HG02970 (cell line): ENCODE data around the gene ETDA.
"Not testable (repeated sequence)": the region's sequence is repeated elsewhere in the genome, so short reads cannot be mapped to it uniquely, and the experiment has no call there.

ENCODE experiments used
- ATAC-seq: cut with Tn5 transposase; IDR thresholded peaks from one replicate; pipeline ENCODE4 v1.9.1; 2021; ENCODE audit warnings: mild to moderate bottlenecking, moderate library complexity, moderate number of reproducible peaks; ENCODE audit not compliant: unreplicated experiment, low FRiP score

ETDA gene

DNA sequence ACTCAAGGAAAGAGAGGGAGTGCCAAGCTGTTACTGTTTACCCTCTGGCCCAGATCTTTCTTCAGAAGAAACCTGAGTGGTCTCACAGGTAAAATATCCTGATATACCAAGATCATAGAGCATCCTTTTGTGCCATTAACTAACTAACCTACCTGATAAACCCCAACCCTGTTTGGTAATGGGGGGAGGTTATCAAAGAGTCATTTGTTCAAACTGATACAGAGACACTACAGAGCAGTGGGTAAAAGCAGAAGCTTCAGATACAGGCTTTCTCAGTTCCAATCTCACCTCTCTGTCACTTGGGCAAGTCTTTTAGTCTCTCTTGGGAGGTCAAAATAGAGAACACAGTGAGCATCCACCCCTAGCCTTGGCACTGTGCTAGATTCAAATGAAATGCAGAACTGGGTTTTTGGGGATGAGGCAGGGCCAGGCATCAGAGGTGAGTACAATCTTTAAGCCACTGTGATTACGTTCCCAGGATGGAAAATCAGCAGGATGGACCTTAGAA lies at the start of gene ETDA:
TSS of gene ETDA (plus strand) at position 51 of the 508 bp plus-strand sequence. CDS start 1,216 bp downstream, outside the sequence.
- ATAC-seq, result not testable (repeated sequence)

DNA sequence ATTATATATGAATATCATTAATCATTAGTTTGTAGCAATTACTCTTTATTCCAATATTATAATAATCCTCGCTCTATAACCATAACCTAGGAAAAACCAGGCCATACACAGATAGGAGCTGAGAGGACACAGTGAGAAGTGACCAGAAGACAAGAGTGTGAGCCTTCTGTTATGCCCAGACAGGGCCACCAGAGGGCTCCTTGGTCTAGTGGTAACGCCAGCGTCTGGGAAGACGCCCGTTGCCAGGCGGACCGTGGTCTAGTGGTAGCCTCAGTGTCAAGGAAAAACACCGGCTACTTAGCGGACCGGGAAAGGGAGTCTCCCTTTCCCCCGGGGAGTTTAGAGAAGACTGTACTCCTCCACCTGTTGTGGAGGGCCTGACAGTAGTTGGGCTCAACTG lies 45.4 kb upstream of the ETDA start:
- ATAC-seq, result not testable (repeated sequence)

DNA sequence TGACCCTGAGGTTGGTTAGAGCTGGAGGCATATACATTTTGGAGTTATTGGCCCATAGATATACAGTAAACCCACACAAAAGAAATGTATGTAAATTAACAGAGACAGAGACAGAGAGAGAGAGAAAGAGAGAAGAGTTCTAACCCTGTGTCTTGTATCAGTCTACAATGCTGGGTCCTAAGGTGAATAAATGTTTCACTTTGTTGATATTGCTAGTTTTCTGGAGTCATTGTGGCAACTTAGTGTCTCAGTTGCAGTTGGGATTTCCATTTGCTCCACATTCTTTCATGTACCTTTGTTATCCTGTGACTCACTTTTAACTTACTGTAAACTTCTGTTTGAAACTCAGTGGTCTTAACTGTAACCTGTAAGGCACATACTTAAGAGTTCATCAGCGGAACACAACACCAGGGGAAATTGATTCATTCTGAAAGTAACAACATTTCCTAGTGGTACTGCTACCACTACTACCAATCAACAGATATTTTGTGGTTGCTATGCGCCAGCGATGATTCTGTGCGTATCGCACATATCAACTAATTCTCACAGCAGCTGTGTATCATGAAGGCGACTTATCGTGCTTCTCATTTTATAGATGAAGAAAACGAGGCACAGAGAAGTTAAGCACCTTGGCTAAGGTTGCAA lies 38.5 kb upstream of the ETDA start:
- no peak for ATAC-seq

DNA sequence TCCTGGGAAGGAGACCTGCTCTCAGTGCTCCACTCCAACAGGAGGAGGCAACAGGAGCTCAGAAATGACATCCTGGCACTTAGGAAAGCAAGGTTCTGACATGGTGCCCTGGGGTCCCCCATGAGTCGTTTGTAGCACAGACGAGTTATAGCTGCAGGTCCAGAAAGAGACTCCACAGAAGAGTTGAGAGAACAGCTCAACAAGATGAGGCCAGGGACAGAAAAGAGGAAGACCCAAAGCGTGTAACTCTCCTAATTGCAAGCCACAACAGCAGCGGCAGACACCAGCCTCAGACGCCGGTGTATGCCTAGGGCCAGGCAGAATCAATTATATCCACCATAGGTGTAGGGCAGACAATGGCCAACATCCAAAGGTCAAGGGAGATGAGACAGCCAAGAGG lies 5.9 kb upstream of the ETDA start:
- ATAC-seq, result not testable (repeated sequence)

DNA sequence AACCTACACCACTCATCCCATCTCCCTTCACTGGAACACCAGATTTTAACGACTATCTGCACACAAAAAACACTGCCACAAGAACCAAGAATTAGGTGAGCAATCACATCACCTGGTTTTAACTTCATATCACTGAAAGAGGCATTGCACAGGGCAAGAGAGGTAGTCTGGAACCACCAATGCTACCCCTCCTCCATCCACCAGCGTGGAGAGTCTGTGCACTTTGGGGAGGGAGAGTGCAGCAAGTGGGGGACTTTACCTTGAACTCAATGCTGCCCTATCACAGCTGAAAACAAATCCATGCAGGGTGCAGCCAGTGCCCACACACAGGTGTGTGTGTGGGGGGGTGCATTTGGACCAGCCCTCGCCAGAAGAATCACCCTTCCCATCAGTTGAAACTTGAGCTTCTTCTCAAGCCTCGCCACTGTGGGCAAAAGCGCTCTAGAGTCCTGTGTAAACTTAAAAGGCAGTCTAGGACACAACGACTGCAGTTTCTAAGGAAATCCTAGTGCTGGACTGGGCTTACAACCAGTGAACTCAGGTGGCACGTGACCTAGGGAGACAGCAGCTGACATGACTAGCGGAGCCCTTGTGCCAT lies 4.3 kb downstream of the ETDA start:
- not testable (repeated sequence) for ATAC-seq

DNA sequence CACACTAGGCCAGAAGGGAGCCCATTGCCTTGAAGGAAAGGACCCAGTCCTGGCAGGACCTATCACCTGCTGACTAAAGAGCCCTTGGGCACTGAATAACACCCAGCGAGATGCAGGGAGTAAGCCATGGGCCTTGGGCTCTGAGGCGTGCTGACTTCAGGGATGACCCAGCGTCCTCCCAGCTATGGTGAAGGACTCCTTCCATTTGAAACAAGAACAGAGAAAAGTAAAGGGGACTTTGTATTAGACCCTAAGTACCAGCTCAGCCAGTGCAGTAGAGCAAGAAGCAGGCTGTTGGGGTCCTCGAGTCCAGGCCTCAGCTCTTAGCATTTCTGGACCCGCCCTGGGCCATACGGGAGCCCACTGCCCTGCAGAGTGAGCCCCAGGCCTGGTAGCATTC lies 5.1 kb downstream of the ETDA start:
- no peak for ATAC-seq

DNA sequence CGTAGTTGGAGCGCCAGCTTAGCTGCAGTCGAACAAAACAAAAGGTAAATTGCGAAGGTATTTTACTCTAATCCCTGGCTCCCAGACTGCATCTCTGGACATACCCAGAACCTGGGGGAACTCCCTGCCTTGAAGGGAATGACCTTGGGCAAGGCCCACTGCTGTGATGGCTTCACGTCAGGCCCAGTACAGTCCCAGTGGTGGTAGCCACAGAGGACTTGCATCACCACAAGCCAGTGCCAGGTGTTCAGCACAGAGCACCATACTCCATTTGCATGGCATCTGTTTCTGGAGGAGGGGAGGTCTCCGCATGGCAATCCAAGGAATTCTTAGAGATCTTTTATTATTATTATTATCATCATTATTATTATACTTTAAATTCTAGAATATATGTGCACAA lies 5.6 kb downstream of the ETDA start:
- ATAC-seq, result no peak

DNA sequence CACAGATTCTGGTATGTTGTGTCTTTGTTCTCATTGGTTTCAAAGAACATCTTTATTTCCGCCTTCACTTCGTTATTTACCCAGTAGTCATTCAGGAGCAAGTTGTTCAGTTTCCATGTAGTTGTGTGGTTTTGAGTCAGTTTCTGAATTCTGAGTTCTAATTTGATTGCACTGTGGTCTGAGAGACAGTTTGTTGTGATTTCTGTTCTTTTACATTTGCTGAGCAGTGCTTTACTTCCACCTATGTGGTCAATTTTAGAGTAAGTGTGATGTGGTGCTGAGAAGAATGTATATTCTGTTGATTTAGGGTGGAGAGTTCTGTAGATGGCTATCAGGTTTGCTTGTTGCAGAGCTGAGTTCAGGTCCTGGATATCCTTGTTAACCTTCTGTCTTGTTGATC lies 9.1 kb downstream of the ETDA start:
- not testable (repeated sequence) for ATAC-seq

DNA sequence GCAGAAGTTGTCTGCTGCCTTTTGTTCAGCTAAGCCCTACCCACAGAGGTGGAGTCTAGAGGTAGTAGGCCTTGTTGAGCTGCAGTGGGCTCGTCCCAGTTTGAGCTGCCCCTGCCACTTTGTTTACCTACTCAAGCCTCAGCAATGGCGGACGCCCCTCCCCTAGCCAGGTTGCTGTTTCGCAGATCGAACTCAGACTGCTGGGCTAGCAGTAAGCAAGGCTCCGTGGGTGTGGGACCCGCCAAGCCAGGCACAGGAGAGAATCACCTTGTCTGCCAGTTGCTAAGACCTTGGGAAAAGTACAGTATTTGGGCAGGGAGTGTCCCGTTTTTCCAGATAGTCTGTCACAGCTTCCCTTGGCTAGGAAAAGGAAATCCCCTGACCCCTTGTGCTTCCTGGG lies 11.5 kb downstream of the ETDA start:
- ATAC-seq, result not testable (repeated sequence)

DNA sequence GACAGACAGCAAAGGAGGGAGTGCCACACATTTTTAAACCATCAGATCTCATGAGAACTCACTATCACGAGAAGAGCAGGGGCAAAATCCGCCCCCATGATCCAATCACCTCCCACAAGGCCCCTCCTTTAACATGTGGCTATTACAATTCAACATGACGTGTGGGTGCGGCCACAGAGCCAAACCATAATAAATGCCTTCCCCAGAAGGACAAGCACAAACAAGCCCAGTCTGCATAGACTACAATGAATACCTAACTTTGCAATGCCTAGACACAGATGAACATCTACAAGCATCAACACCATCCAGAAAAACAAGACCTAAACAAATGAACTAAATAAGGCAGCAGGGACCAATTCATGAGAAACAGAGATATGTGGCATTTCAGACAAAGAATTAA lies 12.3 kb downstream of the ETDA start:
- ATAC-seq, result no peak

DNA sequence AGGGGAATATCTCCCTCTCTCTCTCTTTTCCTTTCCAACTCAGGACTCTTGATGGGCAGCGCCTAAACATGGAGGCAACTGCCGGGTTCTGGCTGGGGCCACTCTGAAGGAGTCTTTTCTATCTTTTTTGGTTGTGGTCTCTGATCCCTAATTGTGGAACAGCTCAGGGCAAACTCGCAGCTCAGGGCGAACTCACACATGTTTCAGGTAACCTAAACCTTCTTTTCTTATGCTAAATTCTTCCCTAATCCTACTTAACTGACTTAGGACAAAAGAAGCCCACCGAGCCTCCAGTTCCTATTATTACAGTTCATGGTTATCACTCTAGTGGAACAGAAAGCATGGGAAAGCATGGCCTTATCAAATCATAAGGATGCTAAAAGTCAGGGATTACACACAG lies 21.3 kb downstream of the ETDA start:
- no peak for ATAC-seq

DNA sequence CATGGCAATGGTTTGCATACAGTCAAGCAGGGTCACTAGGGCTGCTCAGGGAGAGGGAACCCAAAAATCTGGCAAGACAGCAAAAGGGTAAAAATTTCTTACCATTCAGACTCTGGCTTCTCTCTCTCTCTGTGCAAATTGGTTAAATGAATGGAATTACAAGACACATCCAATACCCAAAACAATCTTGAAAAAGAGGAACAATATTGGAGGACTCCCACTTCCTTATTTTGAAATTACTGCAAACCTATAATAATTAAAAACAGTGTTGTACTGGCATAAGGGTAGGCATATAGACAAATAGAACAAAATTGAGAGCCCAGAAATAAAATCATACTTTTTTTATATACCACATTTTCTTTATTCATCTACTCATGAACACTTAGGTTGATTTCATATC lies 24.1 kb downstream of the ETDA start:
- no peak for ATAC-seq

DNA sequence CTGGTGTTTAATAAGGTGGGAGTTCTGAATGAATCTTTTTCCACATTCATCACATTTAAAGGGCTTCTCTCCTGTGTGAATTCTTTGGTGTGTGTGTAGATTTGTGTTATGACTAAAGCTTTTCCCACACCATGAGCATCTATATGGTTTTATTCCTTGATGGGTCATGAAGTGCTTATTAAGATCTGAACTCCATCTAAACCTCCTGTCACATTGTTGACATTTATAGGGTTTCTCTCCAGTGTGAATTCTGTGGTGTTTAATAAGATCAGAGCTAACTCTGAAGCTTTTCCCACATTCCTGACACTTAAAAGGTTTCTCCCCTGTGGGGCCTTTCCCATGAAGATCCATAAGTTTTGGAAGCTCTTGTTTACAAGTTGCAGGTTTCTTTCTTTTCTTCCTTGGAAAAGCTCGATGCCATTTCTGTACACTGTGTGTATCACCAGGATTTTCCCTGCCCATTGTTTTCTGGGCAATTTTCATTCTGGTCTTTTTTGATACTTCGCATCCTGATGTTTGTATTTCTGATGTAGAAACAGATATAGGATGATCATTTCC lies 35.5 kb downstream of the ETDA start:
- ATAC-seq, result no peak

DNA sequence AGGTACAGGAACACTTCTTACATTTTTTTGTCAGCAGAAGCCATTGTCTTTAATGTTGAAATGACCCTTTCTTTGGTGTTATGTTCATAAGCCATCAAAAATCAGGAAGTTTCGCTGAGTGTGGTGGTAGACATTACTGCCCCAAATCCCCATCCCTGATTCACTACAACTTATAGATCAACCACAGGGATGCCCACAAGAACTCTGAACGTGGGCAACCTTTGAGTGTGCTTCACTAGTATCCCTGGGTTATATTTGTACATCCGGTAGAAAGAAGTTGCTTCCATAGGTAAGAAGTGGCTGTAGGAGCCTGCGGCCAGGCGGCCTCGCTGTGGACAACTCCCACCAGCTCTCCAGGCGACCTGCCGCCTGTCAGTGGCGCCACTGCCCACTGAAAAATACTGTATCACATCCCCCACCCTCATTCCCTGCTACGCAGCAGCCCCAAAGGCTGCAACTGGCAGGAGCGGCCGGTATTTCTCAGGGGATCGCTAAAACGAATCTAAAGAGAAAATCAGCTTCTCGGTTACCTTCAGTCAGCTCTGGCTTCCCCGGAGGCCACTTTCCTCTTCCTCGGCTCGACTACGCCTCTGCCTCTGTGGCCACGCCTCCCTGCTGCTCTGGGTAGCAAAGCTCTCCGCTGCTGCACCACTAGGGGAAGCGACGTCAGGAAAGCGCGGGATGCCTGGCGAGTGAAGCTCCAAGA lies 43.5 kb downstream of the ETDA start:
- peak; percentile 74 for ATAC-seq

DNA sequence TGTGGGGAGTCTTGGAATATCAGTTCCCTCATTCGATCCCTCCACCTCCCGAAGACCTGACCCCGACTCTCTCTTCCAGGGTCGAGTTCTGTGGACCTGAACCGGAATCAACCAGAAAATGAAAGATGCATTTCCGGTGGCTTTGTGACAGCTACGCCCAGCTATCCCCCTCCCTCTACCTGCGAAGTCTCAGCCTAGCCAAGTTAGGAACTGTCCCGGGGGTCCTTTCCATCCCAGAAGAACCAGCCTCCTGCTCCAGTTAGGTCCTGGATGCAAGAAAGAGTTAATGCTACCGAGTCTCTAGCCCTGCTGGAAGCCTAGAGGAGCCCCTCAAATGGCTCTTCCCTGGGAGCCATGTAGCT lies 44.1 kb downstream of the ETDA start:
- ATAC-seq, result peak; percentile 19

DNA sequence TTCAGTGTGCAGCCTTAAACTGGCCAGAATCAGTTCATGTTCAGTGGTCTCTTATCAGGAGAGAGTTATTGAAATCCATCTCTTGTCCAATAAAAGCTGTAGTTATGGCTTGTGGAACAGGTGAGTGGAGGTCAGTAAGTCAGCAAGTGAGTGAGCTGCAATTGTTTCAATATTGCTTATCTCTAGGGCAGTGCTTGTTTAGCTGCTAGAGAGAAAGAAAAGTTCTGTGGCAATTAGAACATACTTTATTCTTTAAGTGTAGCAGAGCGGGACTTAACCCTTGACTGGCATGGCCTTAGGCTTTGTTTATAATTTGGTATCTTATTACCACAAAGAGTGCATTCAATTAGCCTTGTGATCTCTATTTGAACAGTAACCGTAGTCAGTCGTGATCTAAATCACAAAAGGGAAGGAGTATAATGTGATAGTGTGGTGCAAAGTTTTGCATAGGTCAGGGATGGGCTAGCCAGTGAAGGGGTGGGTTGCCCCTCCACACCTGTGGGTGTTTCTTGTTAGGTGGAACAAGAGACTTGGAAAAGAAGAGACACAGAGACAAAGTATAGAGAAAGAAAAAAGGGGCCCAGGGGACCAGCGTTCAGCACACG lies 50.5 kb downstream of the ETDA start:
- ATAC-seq, result no peak
